GM12878 (cell line): ENCODE results near the gene ROBO1. TPM values are rescaled to one million over a fixed set of nuclear protein-coding genes. Genes with fewer than 3 reads are reported as not detected.

Experiments
- ATAC-seq: fragments of 200-7000 bp; cut with Tn5 transposase; 3 replicates; pipeline ENCODE4 v1.9.1; 2020; ENCODE audit warnings: mild to moderate bottlenecking, moderate library complexity
- BruUV-seq: library from RNA; stranded (reverse); fragments of 400-500 nt; replicated peaks from 2 replicates; lab custom pipeline; 2021; lab: Mats Ljungman, UMichigan
- CTCF ChIA-PET: fragments of 300-600 bp; sonication (Branson Sonifier 250); formaldehyde crosslinking; extraction: SDS; loops from one replicate; lab custom pipeline; 2021; ENCODE audit warnings: inconsistent platforms; lab: Yijun Ruan, JAX
- POLR2A ChIA-PET: fragments of 350-600 bp; formaldehyde crosslinking; extraction: SDS; loops from one replicate; lab custom pipeline; 2021; ENCODE audit warnings: inconsistent platforms; lab: Charles Lee
- RAD21 ChIA-PET: fragments of 300-600 bp; sonication (Branson Sonifier 250); formaldehyde crosslinking; loops from one replicate; lab custom pipeline; 2023; ENCODE audit warnings: antibody characterized with exemption; ENCODE audit not compliant: unreplicated experiment; lab: Charles Lee
- SMC1A ChIA-PET: fragments of 300-600 bp; sonication (Branson Sonifier 250); formaldehyde crosslinking; loops from one replicate; lab custom pipeline; 2023; ENCODE audit not compliant: unreplicated experiment, uncharacterized antibody; lab: Charles Lee
- DNase-seq: peaks from one replicate; pipeline ENCODE4 v3.0.0-alpha.2; 2011; ENCODE audit warnings: low read depth, low spot score
- FAIRE-seq: peaks from 3 replicates; lab custom pipeline; 2011; peaks lifted over from hg19 to GRCh38; lab: Jason Lieb, UNC
- H2AFZ ChIP-seq: 2 replicates; pipeline ENCODE4 v1.6.0; 2011; ENCODE audit warnings: low read depth, low read length, control low read depth; ENCODE audit not compliant: control insufficient read depth
- H3K27ac ChIP-seq: 2 replicates; pipeline ENCODE4 v1.5.1; 2011; ENCODE audit warnings: control low read depth; ENCODE audit not compliant: control insufficient read depth, insufficient read depth
- H3K27me3 ChIP-seq, 2 experiments: replicated peaks in 1 of 2; 2 replicates each; pipeline versions ENCODE4 v1.6.0 to v1.6.1; 2011; ENCODE audit warnings: low read length in 1 of 2; ENCODE audit not compliant: control insufficient read depth in 2 of 2, insufficient read depth in 2 of 2
- H3K36me3 ChIP-seq, 2 experiments: 2 replicates each; pipeline ENCODE4 v1.5.1; 2011; ENCODE audit warnings: low read length in 1 of 2; ENCODE audit not compliant: control insufficient read depth in 2 of 2, insufficient read depth in 2 of 2
- H3K4me1 ChIP-seq: 2 replicates; pipeline ENCODE4 v1.6.1; 2011; ENCODE audit warnings: mild to moderate bottlenecking, low read length, moderate library complexity, mixed read lengths; ENCODE audit not compliant: control insufficient read depth, insufficient read depth
- H3K4me2 ChIP-seq: 2 replicates; pipeline ENCODE4 v1.6.0; 2011; ENCODE audit warnings: control low read depth; ENCODE audit not compliant: control insufficient read depth, insufficient read depth
- H3K4me3 ChIP-seq: fragments of 200-600 bp; sonication (generic); 2 replicates; pipeline ENCODE4 v1.5.1; 2016
- H3K79me2 ChIP-seq: 2 replicates; pipeline ENCODE4 v1.6.0; 2011; ENCODE audit warnings: low read length; ENCODE audit not compliant: control insufficient read depth, insufficient read depth
- H3K9ac ChIP-seq: 2 replicates; pipeline ENCODE4 v1.8.0; 2011; ENCODE audit warnings: low read length, control low read depth, mixed read lengths; ENCODE audit not compliant: control insufficient read depth, insufficient read depth
- H3K9me3 ChIP-seq: replicated peaks from 3 replicates; pipeline ENCODE4 v1.5.1; 2011; ENCODE audit warnings: mild to moderate bottlenecking, low read length; ENCODE audit not compliant: control insufficient read depth, insufficient read depth
- H4K20me1 ChIP-seq: 2 replicates; pipeline ENCODE4 v1.6.0; 2011; ENCODE audit not compliant: control insufficient read depth, insufficient read depth
- ATF7 ChIP-seq: fragments of 450-650 bp; IDR thresholded peaks from 2 replicates; pipeline ENCODE4 v1.6.1; 2016; ENCODE audit warnings: low read depth, mild to moderate bottlenecking
- BACH1 ChIP-seq: fragments of 450-650 bp; IDR thresholded peaks from 2 replicates; pipeline ENCODE4 v1.6.1; 2017; ENCODE audit warnings: mild to moderate bottlenecking, borderline replicate concordance
- ETV6 ChIP-seq, 2 experiments: fragments of 450-650 bp in 1 of 2; IDR thresholded peaks in 1 of 2; conservative IDR thresholded peaks in 1 of 2; 2 replicates each; pipeline ENCODE4 v1.6.1; 2014; ENCODE audit warnings: antibody characterized with exemption in 1 of 2, borderline replicate concordance in 1 of 2, low read depth in 1 of 2, mild to moderate bottlenecking in 1 of 2, moderate library complexity in 1 of 2
- GABPA ChIP-seq: IDR thresholded peaks from 2 replicates; pipeline ENCODE4 v1.6.1; 2014; ENCODE audit warnings: antibody characterized with exemption, low read depth, mild to moderate bottlenecking, inconsistent platforms
- HCFC1 ChIP-seq: fragments of 150-350 bp; IDR thresholded peaks from 2 replicates; pipeline ENCODE4 v1.6.1; 2014; ENCODE audit warnings: low read length
- NKRF ChIP-seq: fragments of 450-650 bp; conservative IDR thresholded peaks from 2 replicates; pipeline ENCODE4 v1.6.1; 2017; ENCODE audit warnings: mild to moderate bottlenecking, moderate library complexity
- NR2C2 ChIP-seq: IDR thresholded peaks from 2 replicates; pipeline ENCODE4 v1.6.1; 2011; ENCODE audit warnings: borderline replicate concordance, low read depth; ENCODE audit not compliant: control insufficient read depth, insufficient read length
- NR2F1 ChIP-seq: fragments of 450-650 bp; conservative IDR thresholded peaks from 2 replicates; pipeline ENCODE4 v1.6.1; 2017; ENCODE audit warnings: mild to moderate bottlenecking
- NRF1 ChIP-seq: conservative IDR thresholded peaks from 2 replicates; pipeline ENCODE4 v1.6.1; 2011; ENCODE audit warnings: mild to moderate bottlenecking, low read depth, low read length, improper control_type of control experiment
- PAX5 ChIP-seq: IDR thresholded peaks from 2 replicates; pipeline ENCODE4 v1.6.1; 2011; ENCODE audit warnings: low read depth, low read length, borderline replicate concordance
- RELB ChIP-seq: fragments of 450-650 bp; IDR thresholded peaks from 2 replicates; pipeline ENCODE4 v1.6.1; 2017; ENCODE audit warnings: low read depth, mild to moderate bottlenecking, moderate library complexity
- SMARCA5 ChIP-seq: fragments of 450-650 bp; IDR thresholded peaks from 2 replicates; pipeline ENCODE4 v1.6.1; 2017; ENCODE audit warnings: mild to moderate bottlenecking
- TCF7 ChIP-seq: IDR thresholded peaks from 2 replicates; pipeline ENCODE4 v1.6.1; 2014; ENCODE audit warnings: antibody characterized with exemption, borderline replicate concordance
- ZNF384 ChIP-seq: IDR thresholded peaks from 2 replicates; pipeline ENCODE4 v1.6.1; 2012; ENCODE audit warnings: low read depth, mild to moderate bottlenecking, low read length, improper control_type of control experiment, borderline replicate concordance
- ZNF592 ChIP-seq: fragments of 450-650 bp; IDR thresholded peaks from 2 replicates; pipeline ENCODE4 v1.6.1; 2017; ENCODE audit warnings: mild to moderate bottlenecking, moderate library complexity
- ZNF622 ChIP-seq: fragments of 450-650 bp; IDR thresholded peaks from 2 replicates; pipeline ENCODE4 v1.6.1; 2017; ENCODE audit warnings: mild to moderate bottlenecking, inconsistent platforms
- ZZZ3 ChIP-seq: IDR thresholded peaks from 2 replicates; pipeline ENCODE4 v1.6.1; 2011; ENCODE audit warnings: low read depth; ENCODE audit not compliant: control insufficient read depth, insufficient read length
- WGBS: methylation state at CpG from one replicate; pipeline ENCODE4 v1.1.6; 2016; ENCODE audit warnings: low lambda C conversion rate; ENCODE audit not compliant: insufficient replicate concordance, insufficient coverage; ENCODE audit errors: missing lambda C conversion rate; 5-methylcytosine and 5-hydroxymethylcytosine counted together
- in situ Hi-C: fragments of 300-500 bp; cut with MboI; formaldehyde crosslinking; loops from 9 replicates; pipeline ENCODE4 v1.14.3; 2018; ENCODE audit warnings: mixed read lengths
- intact Hi-C: fragments of 100-400 bp; cut with micrococcal nuclease; formaldehyde crosslinking; loops from one replicate; pipeline ENCODE4 v1.14.2; 2022; ENCODE audit not compliant: unreplicated experiment
- polyA plus RNA-seq, 11 experiments: library from polyadenylated mRNA; depleted of rRNA in 4 of 11; unstranded in 6 of 11; stranded (reverse) in 5 of 11; fragments of >200 nt; fragmentation: Nextera tagmentation in 4 of 11; fragmentation: Illumina TruSeq in 1 of 11; extraction: Ambion mirVana in 4 of 11; extraction: Trizol in 1 of 11; gene quantifications; 1 replicate in 1 of 11; 2 replicates in 10 of 11; pipeline versions ENCODE4 v1.2.1 to v1.2.3, GENCODE V29; 2011 to 2016; ENCODE audit warnings: inconsistent platforms in 2 of 11, missing spikeins in 2 of 11, low read depth in 1 of 11
- total RNA-seq, 4 experiments: library from RNA; depleted of rRNA in 3 of 4; stranded (reverse); fragments of >200 nt in 3 of 4; fragmentation: Illumina TruSeq in 1 of 4; extraction: Trizol in 1 of 4; gene quantifications; 2 replicates each; pipeline versions ENCODE4 v1.2.1 to v1.2.3, GENCODE V29; 2013 to 2021

Gene ROBO1
- total and polyA plus RNA-seq, 10 of the 15 experiments (the other 5 are each of a cell fraction or from before 2014, with no cell fraction given), result 0.29 to 46.5 (median 1.2) TPM

GRCh38 chr3:79115458-79115857 lies 652.3 kb downstream of the ROBO1 start:
- DNase-seq, result no peak
- WGBS, result 32% methylated on average over 4 of the region's 4 CpGs
- ATAC-seq, result no peak
- SMC1A ChIA-PET, result no interaction called here
- POLR2A ChIA-PET, result interaction anchor here (1.0 kb wide), 1 partner anchor 12 kb away, joined by 3 read pairs; no protein-coding TSS in a partner anchor
- RAD21 ChIA-PET, result no interaction called here
- Histone ChIP-seq H3K27me3 (no peaks in the 10 kb centered on the region), H3K4me3 (no peak overlapping the region), H3K4me2 (no peak overlapping the region), H2AFZ (no peak overlapping the region), H4K20me1 (no peaks in the 10 kb centered on the region), H3K36me3 (no peaks in the 10 kb centered on the region), H3K79me2 (no peaks in the 10 kb centered on the region), H3K27ac (no peak overlapping the region), H3K9ac (no peak overlapping the region), H3K9me3 (no peaks in the 10 kb centered on the region), H3K4me1 (no peaks in the 10 kb centered on the region)
- no peak for FAIRE-seq
- in situ Hi-C loops (no loop called here), intact Hi-C loops (no loop called here)
- CTCF ChIA-PET, result no interaction called here
- no TSS peak for BruUV-seq
- no peak for TF ChIP-seq SMARCA5
- TF ChIP-seq ZNF592, result no peak
- TF ChIP-seq NRF1, result no peak
- no peak for TF ChIP-seq ZNF622
- TF ChIP-seq HCFC1, result no peak
- TF ChIP-seq ATF7, result no peak
- TF ChIP-seq GABPA, result no peak
- no peak for TF ChIP-seq TCF7
- TF ChIP-seq NR2C2, result no peak
- TF ChIP-seq ETV6 (conservative IDR thresholded peaks at IDR 0.05 in 1 of 2, IDR thresholded peaks at IDR 0.05 in 1 of 2; ENCODE audit: borderline replicate concordance in 1 of 2, low read depth in 1 of 2), result no peak
- TF ChIP-seq NR2F1, result no peak
- TF ChIP-seq PAX5, result no peak
- TF ChIP-seq ZNF384, result no peak
- no peak for TF ChIP-seq NKRF
- TF ChIP-seq ZZZ3, result no peak
- no peak for TF ChIP-seq RELB
- no peak for TF ChIP-seq BACH1
